Neural progenitor cell (in vitro differentiated cells): Measurements from ENCODE around the gene P3H4. TPM values are rescaled to one million over a fixed set of nuclear protein-coding genes. Genes with fewer than 3 reads are reported as not detected.
A peak's percentile ranks its signal among the peaks of the same experiment; 100 is the strongest.
"Not testable (repeated sequence)": the region's sequence is repeated elsewhere in the genome, so short reads cannot be mapped to it uniquely, and the experiment has no call there.

ENCODE experiments used
- DNase-seq: peaks from one replicate; pipeline ENCODE4 v3.0.0-alpha.2; 2016; ENCODE audit warnings: low spot score
- H2AFZ ChIP-seq: fragments of 200-600 bp; sonication (generic); replicated peaks from 2 replicates; pipeline ENCODE4 v1.6.1; 2016; ENCODE audit warnings: antibody characterized with exemption
- H3F3A ChIP-seq: fragments of 200-600 bp; sonication (generic); 2 replicates; pipeline ENCODE4 v1.6.1; 2016; ENCODE audit warnings: antibody characterized with exemption, low read depth
- H3K27ac ChIP-seq: fragments of 200-600 bp; sonication (generic); 2 replicates; pipeline ENCODE4 v1.5.1; 2016; ENCODE audit warnings: mild to moderate bottlenecking
- H3K27me3 ChIP-seq: fragments of 200-600 bp; sonication (generic); 2 replicates; pipeline ENCODE4 v1.6.1; 2016; ENCODE audit warnings: mild to moderate bottlenecking, moderate library complexity
- H3K36me3 ChIP-seq: fragments of 200-600 bp; sonication (generic); 2 replicates; pipeline ENCODE4 v1.5.1; 2016
- H3K4me1 ChIP-seq: fragments of 200-600 bp; sonication (generic); 2 replicates; pipeline ENCODE4 v1.6.1; 2016; ENCODE audit warnings: mixed run types
- H3K4me2 ChIP-seq: fragments of 200-600 bp; sonication (generic); 2 replicates; pipeline ENCODE4 v1.6.1; 2016
- H3K4me3 ChIP-seq: fragments of 200-600 bp; sonication (generic); 2 replicates; pipeline ENCODE4 v1.5.1; 2016
- H3K79me2 ChIP-seq: fragments of 200-600 bp; sonication (generic); 2 replicates; pipeline ENCODE4 v1.6.1; 2016; ENCODE audit warnings: low read depth
- H3K9ac ChIP-seq: fragments of 200-600 bp; sonication (generic); 2 replicates; pipeline ENCODE4 v1.6.1; 2016
- H3K9me3 ChIP-seq: fragments of 200-600 bp; sonication (generic); 2 replicates; pipeline ENCODE4 v1.5.1; 2016; ENCODE audit warnings: low read depth
- H4K20me1 ChIP-seq: fragments of 200-600 bp; sonication (generic); 2 replicates; pipeline ENCODE4 v1.6.1; 2016; ENCODE audit warnings: low read depth
- H3K27ac Mint-ChIP-seq: 3 replicates; pipeline ENCODE4 v1.8.0; 2021; ENCODE audit warnings: mixed read lengths
- H3K27me3 Mint-ChIP-seq: 2 replicates; pipeline ENCODE4 v1.8.0; 2022; ENCODE audit warnings: low read depth, mild to moderate bottlenecking, inconsistent platforms, moderate library complexity, mixed read lengths; ENCODE audit not compliant: insufficient read depth
- H3K36me3 Mint-ChIP-seq: 3 replicates; pipeline ENCODE4 v1.8.0; 2021; ENCODE audit warnings: mixed read lengths
- H3K4me1 Mint-ChIP-seq: 3 replicates; pipeline ENCODE4 v1.8.0; 2021; ENCODE audit warnings: mixed read lengths
- H3K4me3 Mint-ChIP-seq: 3 replicates; pipeline ENCODE4 v1.8.0; 2021; ENCODE audit warnings: mild to moderate bottlenecking, moderate library complexity, mixed read lengths
- H3K9me3 Mint-ChIP-seq: 3 replicates; pipeline ENCODE4 v1.8.0; 2020; ENCODE audit warnings: mixed read lengths
- EZH2 ChIP-seq: fragments of 200-600 bp; sonication (generic); IDR thresholded peaks from 2 replicates; pipeline ENCODE4 v1.6.1; 2017; ENCODE audit warnings: antibody characterized with exemption, mild to moderate bottlenecking, moderate library complexity
- EZH2phosphoT487 ChIP-seq: fragments of 200-600 bp; sonication (generic); IDR thresholded peaks from 2 replicates; pipeline ENCODE4 v1.6.1; 2017; ENCODE audit warnings: antibody characterized with exemption
- total RNA-seq: library from RNA; depleted of rRNA; stranded (reverse); fragments of >200 nt; gene quantifications from 2 replicates; pipeline ENCODE4 v1.2.3, GENCODE V29; 2015; ENCODE audit warnings: low replicate concordance
- TF ChIP-seq, protein P1 (sequence below): fragments of 200-600 bp; sonication (generic); IDR thresholded peaks from 2 replicates; pipeline ENCODE4 v1.5.1; 2017; ENCODE audit warnings: antibody characterized with exemption, mild to moderate bottlenecking

Gene P3H4
- total RNA-seq, 1 donor from 2014 or later, result 18.7 TPM

DNA sequence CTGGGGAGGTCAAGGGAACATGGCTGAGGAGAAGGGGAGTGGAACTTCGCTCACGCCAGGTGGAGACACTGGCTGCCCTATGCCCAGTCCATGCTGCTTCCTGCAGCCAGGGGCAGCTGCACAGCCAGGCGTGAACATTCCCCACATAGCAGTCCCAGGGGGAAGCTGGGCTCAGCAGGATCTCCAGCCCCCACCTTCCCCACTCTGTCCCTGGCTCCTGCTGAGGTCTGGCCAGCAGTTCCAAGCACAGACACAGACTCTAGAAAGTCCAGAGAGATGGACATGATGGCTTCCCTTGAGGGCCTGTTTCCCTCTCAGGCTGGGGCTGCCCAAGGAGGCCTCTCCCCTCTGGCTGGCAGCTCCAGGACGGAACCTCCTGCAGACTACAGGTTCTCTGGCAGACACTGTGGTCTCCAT lies 34.6 kb downstream of the P3H4 start:
- Histone ChIP-seq H3K79me2 (peaks cover 89% of the 10 kb centered on the region), H3F3A (peaks cover 48% of the 10 kb centered on the region), H3K27ac (peak overlapping the region; percentile 83), H3K4me1 (peaks cover 58% of the 10 kb centered on the region), H3K36me3 (no peaks in the 10 kb centered on the region), H3K9me3 (no peaks in the 10 kb centered on the region), H4K20me1 (peaks cover 82% of the 10 kb centered on the region), H3K27me3 (no peaks in the 10 kb centered on the region), H2AFZ (no peak overlapping the region), H3K9ac (no peak overlapping the region), H3K4me3 (no peak overlapping the region), H3K4me2 (peak overlapping the region; percentile 40)
- H3K27ac Mint-ChIP-seq, result no peak overlapping the region
- H3K4me1 Mint-ChIP-seq, result peaks cover 52% of the 10 kb centered on the region
- DNase-seq, result peak; percentile 60
- TF ChIP-seq EZH2 (no peak), EZH2phosphoT487 (no peak)
- TF ChIP-seq, protein P1, sequence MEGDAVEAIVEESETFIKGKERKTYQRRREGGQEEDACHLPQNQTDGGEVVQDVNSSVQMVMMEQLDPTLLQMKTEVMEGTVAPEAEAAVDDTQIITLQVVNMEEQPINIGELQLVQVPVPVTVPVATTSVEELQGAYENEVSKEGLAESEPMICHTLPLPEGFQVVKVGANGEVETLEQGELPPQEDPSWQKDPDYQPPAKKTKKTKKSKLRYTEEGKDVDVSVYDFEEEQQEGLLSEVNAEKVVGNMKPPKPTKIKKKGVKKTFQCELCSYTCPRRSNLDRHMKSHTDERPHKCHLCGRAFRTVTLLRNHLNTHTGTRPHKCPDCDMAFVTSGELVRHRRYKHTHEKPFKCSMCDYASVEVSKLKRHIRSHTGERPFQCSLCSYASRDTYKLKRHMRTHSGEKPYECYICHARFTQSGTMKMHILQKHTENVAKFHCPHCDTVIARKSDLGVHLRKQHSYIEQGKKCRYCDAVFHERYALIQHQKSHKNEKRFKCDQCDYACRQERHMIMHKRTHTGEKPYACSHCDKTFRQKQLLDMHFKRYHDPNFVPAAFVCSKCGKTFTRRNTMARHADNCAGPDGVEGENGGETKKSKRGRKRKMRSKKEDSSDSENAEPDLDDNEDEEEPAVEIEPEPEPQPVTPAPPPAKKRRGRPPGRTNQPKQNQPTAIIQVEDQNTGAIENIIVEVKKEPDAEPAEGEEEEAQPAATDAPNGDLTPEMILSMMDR, result no peak
- no peaks in the 10 kb centered on the region for H3K9me3 Mint-ChIP-seq
- H3K27me3 Mint-ChIP-seq, result peaks cover 6% of the 10 kb centered on the region
- H3K36me3 Mint-ChIP-seq, result no peaks in the 10 kb centered on the region
- H3K4me3 Mint-ChIP-seq, result no peak overlapping the region

DNA sequence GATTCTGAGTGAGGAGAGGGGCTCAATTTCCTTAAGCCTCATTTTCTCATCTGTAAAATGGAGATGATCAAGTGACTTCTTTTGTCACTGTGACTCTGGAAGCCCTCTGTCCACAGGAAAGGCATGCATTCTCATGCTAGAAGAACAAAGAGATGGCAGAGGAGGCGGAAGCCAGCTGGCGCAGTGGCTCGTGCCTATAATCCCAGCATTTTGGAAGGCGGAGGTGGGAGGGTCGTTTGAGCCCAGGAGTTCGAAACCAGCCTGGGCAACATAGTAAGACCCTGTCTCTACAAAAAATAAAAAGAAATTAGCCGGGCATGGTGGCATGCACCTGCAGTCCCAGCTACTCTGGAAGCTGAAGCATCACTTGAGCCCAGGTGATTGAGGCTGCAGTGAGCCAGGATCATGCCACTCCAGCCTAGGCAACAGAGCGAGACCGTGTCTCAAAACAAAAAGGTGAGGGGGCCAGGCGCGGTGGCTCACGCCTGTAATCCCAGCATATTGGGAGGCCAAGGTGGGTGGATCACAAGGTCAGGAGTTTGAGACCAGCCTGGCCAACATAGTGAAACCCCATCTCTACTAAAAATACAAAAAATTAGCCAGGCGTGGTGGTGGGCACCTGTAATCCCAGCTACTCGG lies 35.4 kb downstream of the P3H4 start:
- not testable (repeated sequence) for H3K4me3 Mint-ChIP-seq, H3K9me3 Mint-ChIP-seq, H3K36me3 Mint-ChIP-seq, H3K9me3 ChIP-seq, H3K27me3 ChIP-seq, H3K9ac ChIP-seq, H3K27me3 Mint-ChIP-seq, H3K36me3 ChIP-seq, H2AFZ ChIP-seq
- Histone ChIP-seq H4K20me1 (peaks cover 82% of the 10 kb centered on the region), H3K4me2 (peak overlapping the region; percentile 75), H3K4me3 (peak overlapping the region; percentile 25), H3K4me1 (peaks cover 50% of the 10 kb centered on the region), H3K79me2 (peaks cover 84% of the 10 kb centered on the region), H3F3A (peaks cover 41% of the 10 kb centered on the region), H3K27ac (peak overlapping the region; percentile 95)
- DNase-seq, result peak; percentile 80
- peak overlapping the region; percentile 46 for H3K27ac Mint-ChIP-seq
- TF ChIP-seq EZH2phosphoT487, result peak; percentile 26
- peaks cover 44% of the 10 kb centered on the region for H3K4me1 Mint-ChIP-seq

DNA sequence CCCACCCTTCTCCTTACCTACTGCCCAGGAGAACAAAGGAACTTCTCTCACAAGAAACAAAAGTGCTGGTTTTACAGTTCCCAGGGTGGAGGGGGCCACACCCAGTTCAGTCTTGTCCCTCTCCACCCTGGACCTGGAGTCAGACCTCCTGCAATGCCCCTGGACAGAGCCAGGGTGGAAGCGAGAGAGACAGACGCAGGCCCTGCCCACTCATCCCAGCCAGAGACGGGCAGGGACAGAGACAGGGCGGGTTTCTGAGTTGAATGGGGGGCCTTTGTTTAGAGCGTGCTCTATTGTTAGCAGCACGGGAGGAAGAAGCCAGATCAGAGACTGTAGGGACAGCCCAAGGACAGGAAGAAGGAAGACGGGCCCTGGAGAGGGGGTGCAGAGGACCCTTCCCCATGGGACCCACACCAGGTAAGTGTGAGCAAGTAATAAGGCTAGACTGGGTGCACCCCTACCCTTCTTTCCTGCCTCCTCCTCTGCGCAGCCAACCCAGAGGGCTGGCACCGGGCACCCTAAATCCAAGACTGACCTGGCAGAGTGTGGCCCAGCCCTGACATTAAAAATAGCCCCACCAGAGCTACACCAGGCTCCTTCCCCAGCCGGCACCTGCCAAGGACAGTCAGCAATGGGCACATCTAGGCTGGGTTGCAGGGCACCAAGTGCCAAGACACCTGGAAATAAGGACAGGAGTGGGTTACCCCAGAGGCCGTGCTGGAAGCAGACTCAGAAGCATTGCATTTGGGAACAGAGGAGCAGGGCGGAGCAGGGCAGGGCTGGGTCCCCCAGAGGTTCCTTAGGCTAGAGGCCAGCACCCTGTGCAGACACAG lies 36.1 kb downstream of the P3H4 start:
- Histone ChIP-seq H3K36me3 (no peaks in the 10 kb centered on the region), H3K4me1 (peaks cover 49% of the 10 kb centered on the region), H3K4me2 (peak overlapping the region; percentile 75), H3K27ac (peak overlapping the region; percentile 95), H3K79me2 (peaks cover 77% of the 10 kb centered on the region), H3K27me3 (no peaks in the 10 kb centered on the region), H3F3A (peaks cover 41% of the 10 kb centered on the region), H3K4me3 (peak overlapping the region; percentile 25), H2AFZ (no peak overlapping the region), H3K9ac (no peak overlapping the region), H4K20me1 (peaks cover 82% of the 10 kb centered on the region), H3K9me3 (no peaks in the 10 kb centered on the region)
- TF ChIP-seq EZH2phosphoT487 (no peak), EZH2 (no peak)
- TF ChIP-seq, protein P1, result no peak
- H3K4me3 Mint-ChIP-seq, result peak overlapping the region; percentile 71
- DNase-seq, result peak; percentile 84
- H3K27me3 Mint-ChIP-seq, result peaks cover 6% of the 10 kb centered on the region
- H3K27ac Mint-ChIP-seq, result no peak overlapping the region
- H3K4me1 Mint-ChIP-seq, result peaks cover 43% of the 10 kb centered on the region
- no peaks in the 10 kb centered on the region for H3K9me3 Mint-ChIP-seq
- no peaks in the 10 kb centered on the region for H3K36me3 Mint-ChIP-seq
